H1 (cell line): ENCODE data around the gene TEN1. TPM values are rescaled to one million over a fixed set of nuclear protein-coding genes. Genes with fewer than 3 reads are reported as not detected.

Experiments used
- CTCF ChIA-PET: fragments of 300-600 bp; sonication (Branson Sonifier 250); formaldehyde crosslinking; loops from one replicate; lab custom pipeline; 2021; ENCODE audit not compliant: partially characterized antibody; lab: Charles Lee
- POLR2A ChIA-PET: fragments of 300-600 bp; sonication (Branson Sonifier 250); formaldehyde crosslinking; loops from one replicate; lab custom pipeline; 2021; ENCODE audit warnings: inconsistent platforms; ENCODE audit not compliant: partially characterized antibody; lab: Charles Lee
- DNase-seq, 2 experiments: peaks; one replicate each; pipeline versions ENCODE4 v3.0.0 to v3.0.0-alpha.2; 2010 to 2022; ENCODE audit warnings: low spot score in 2 of 2, low read depth in 1 of 2, mixed read lengths in 1 of 2
- FAIRE-seq: peaks from 2 replicates; lab custom pipeline; 2011; peaks lifted over from hg19 to GRCh38; lab: Jason Lieb, UNC
- H2AFZ ChIP-seq: 2 replicates; pipeline ENCODE4 v1.8.1; 2012; ENCODE audit warnings: low read length, inconsistent platforms
- H2AK5ac ChIP-seq: 2 replicates; pipeline ENCODE4 v1.6.1; 2013; ENCODE audit warnings: low read depth, low read length
- H2BK120ac ChIP-seq: replicated peaks from 2 replicates; pipeline ENCODE3; 2013; ENCODE audit warnings: low read depth, low read length, inconsistent platforms
- H2BK12ac ChIP-seq: 2 replicates; pipeline ENCODE4 v1.6.1; 2013; ENCODE audit warnings: low read depth, low read length
- H2BK15ac ChIP-seq: 2 replicates; pipeline ENCODE4 v1.6.1; 2013; ENCODE audit warnings: low read length
- H2BK20ac ChIP-seq: 2 replicates; pipeline ENCODE4 v1.6.1; 2013; ENCODE audit warnings: low read length
- H2BK5ac ChIP-seq: 2 replicates; pipeline ENCODE4 v1.6.1; 2013; ENCODE audit warnings: low read depth, low read length
- H3K14ac ChIP-seq: 2 replicates; pipeline ENCODE4 v1.6.1; 2013; ENCODE audit warnings: inconsistent platforms; ENCODE audit not compliant: insufficient read length
- H3K18ac ChIP-seq: 2 replicates; pipeline ENCODE4 v1.6.1; 2013; ENCODE audit warnings: low read length; ENCODE audit errors: extremely low read depth
- H3K23ac ChIP-seq: 2 replicates; pipeline ENCODE4 v1.6.1; 2013; ENCODE audit warnings: inconsistent platforms; ENCODE audit not compliant: insufficient read length
- H3K23me2 ChIP-seq: 2 replicates; pipeline ENCODE4 v1.6.1; 2013; ENCODE audit warnings: low read depth, low read length
- H3K27ac ChIP-seq: 2 replicates; pipeline ENCODE4 v1.6.1; 2011; ENCODE audit warnings: low read depth, low read length, inconsistent platforms
- H3K27me3 ChIP-seq, 4 experiments: replicated peaks in 1 of 4; 1 replicate in 1 of 4; 2 replicates in 3 of 4; pipeline versions ENCODE4 v1.6.1 to v1.8.1; 2011 to 2013; ENCODE audit warnings: low read length in 3 of 4, mild to moderate bottlenecking in 3 of 4, inconsistent platforms in 2 of 4, mixed read lengths in 2 of 4, moderate library complexity in 1 of 4; ENCODE audit not compliant: control insufficient read depth in 3 of 4, insufficient read depth in 3 of 4; ENCODE audit errors: extremely low read depth in 1 of 4
- H3K36me3 ChIP-seq, 4 experiments: 2 replicates each; pipeline versions ENCODE4 v1.6.1 to v1.8.1; 2011 to 2013; ENCODE audit warnings: mild to moderate bottlenecking in 4 of 4, low read length in 3 of 4, moderate library complexity in 2 of 4, control low read depth in 1 of 4, inconsistent platforms in 1 of 4; ENCODE audit not compliant: insufficient read depth in 4 of 4, control insufficient read depth in 2 of 4
- H3K4ac ChIP-seq: replicated peaks from 2 replicates; pipeline ENCODE3; 2013; ENCODE audit warnings: low read length, low read depth, mixed read lengths, inconsistent platforms; ENCODE audit not compliant: insufficient read length
- H3K4me1 ChIP-seq, 4 experiments: replicated peaks in 1 of 4; 1 replicate in 1 of 4; 2 replicates in 3 of 4; pipeline versions ENCODE4 v1.6.1 to v1.8.1; 2011 to 2013; ENCODE audit warnings: low read length in 3 of 4, inconsistent platforms in 2 of 4, mixed read lengths in 1 of 4; ENCODE audit not compliant: insufficient read depth in 4 of 4, control insufficient read depth in 3 of 4
- H3K4me2 ChIP-seq, 2 experiments: 2 replicates each; pipeline versions ENCODE4 v1.6.1 to v1.8.1; 2011 to 2013; ENCODE audit warnings: low read depth in 2 of 2, low read length in 2 of 2, control low read depth in 1 of 2, inconsistent platforms in 1 of 2, mild to moderate bottlenecking in 1 of 2; ENCODE audit not compliant: insufficient read depth in 1 of 2
- H3K4me3 ChIP-seq, 4 experiments: fragments of 200-600, 300-600 bp in 1 of 4; sonication (generic), shearing (Covaris generic), sonication (Bioruptor Twin) in 1 of 4; 2 replicates each; pipeline versions ENCODE4 v1.5.1 to v1.8.1; 2011 to 2016; ENCODE audit warnings: low read length in 4 of 4, low read depth in 3 of 4, control low read depth in 2 of 4, inconsistent platforms in 2 of 4, mild to moderate bottlenecking in 2 of 4, mixed read lengths in 1 of 4, moderate library complexity in 1 of 4; ENCODE audit not compliant: insufficient read depth in 2 of 4; ENCODE audit errors: extremely low read depth in 1 of 4
- H3K56ac ChIP-seq: replicated peaks from 2 replicates; pipeline ENCODE3; 2013; ENCODE audit warnings: low read depth, mild to moderate bottlenecking, mixed read lengths, low read length, inconsistent platforms; ENCODE audit not compliant: insufficient read length
- H3K79me1 ChIP-seq: 2 replicates; pipeline ENCODE4 v1.6.1; 2013; ENCODE audit warnings: low read depth, low read length, control low read depth
- H3K79me2 ChIP-seq, 2 experiments: 2 replicates each; pipeline versions ENCODE4 v1.6.1 to v1.8.1; 2012 to 2013; ENCODE audit warnings: low read length in 2 of 2, mild to moderate bottlenecking in 2 of 2, inconsistent platforms in 1 of 2; ENCODE audit not compliant: insufficient read depth in 2 of 2, control insufficient read depth in 1 of 2
- H3K9ac ChIP-seq, 4 experiments: replicated peaks in 1 of 4; 1 replicate in 1 of 4; 2 replicates in 3 of 4; pipeline versions ENCODE4 v1.6.1 to v1.8.1; 2011 to 2013; ENCODE audit warnings: low read depth in 3 of 4, low read length in 3 of 4, control low read depth in 2 of 4, mild to moderate bottlenecking in 2 of 4, moderate library complexity in 2 of 4, inconsistent platforms in 1 of 4; ENCODE audit errors: extremely low read depth in 1 of 4
- H3K9me3 ChIP-seq, 2 experiments: 2 replicates each; pipeline versions ENCODE4 v1.6.1 to v1.8.1; 2012 to 2013; ENCODE audit warnings: mild to moderate bottlenecking in 2 of 2, moderate library complexity in 2 of 2, control low read depth in 1 of 2, inconsistent platforms in 1 of 2, low read depth in 1 of 2, low read length in 1 of 2, mixed read lengths in 1 of 2; ENCODE audit not compliant: insufficient read depth in 2 of 2
- H4K20me1 ChIP-seq, 2 experiments: replicated peaks in 1 of 2; 2 replicates each; pipeline versions ENCODE3 to v1.8.1; 2011 to 2013; ENCODE audit warnings: inconsistent platforms in 2 of 2, low read length in 2 of 2, mild to moderate bottlenecking in 1 of 2; ENCODE audit not compliant: insufficient read depth in 2 of 2, control insufficient read depth in 1 of 2
- H4K5ac ChIP-seq: 2 replicates; pipeline ENCODE4 v1.6.1; 2013; ENCODE audit warnings: low read length, low read depth, mixed read lengths, inconsistent platforms; ENCODE audit not compliant: insufficient read length
- H4K8ac ChIP-seq: 2 replicates; pipeline ENCODE4 v1.8.0; 2013; ENCODE audit warnings: mild to moderate bottlenecking, moderate library complexity, low read length, inconsistent platforms; ENCODE audit not compliant: insufficient read depth; ENCODE audit errors: extremely low read depth
- H4K91ac ChIP-seq: replicated peaks from 2 replicates; pipeline ENCODE3; 2013; ENCODE audit warnings: low read length, mixed read lengths, inconsistent platforms; ENCODE audit not compliant: insufficient read length
- JUND ChIP-seq: IDR thresholded peaks from 2 replicates; pipeline ENCODE4 v1.6.1; 2011; ENCODE audit warnings: mild to moderate bottlenecking, improper control_type of control experiment, low read length
- RFX5 ChIP-seq: IDR thresholded peaks from 2 replicates; pipeline ENCODE4 v1.6.1; 2011; ENCODE audit warnings: low read depth, low read length, improper control_type of control experiment, borderline replicate concordance
- WGBS, 2 experiments: shearing (Covaris generic) in 1 of 2; methylation state at CpG; one replicate each; pipeline versions ENCODE4 v1.1.6 to v1.1.7; 2013 to 2015; ENCODE audit warnings: low lambda C conversion rate in 2 of 2, mixed read lengths in 2 of 2, inconsistent platforms in 1 of 2, low coverage in 1 of 2, missing lambda C conversion rate in 1 of 2; ENCODE audit not compliant: insufficient replicate concordance in 2 of 2, insufficient coverage in 1 of 2, insufficient read length in 1 of 2; ENCODE audit errors: extremely low coverage in 1 of 2, missing lambda C conversion rate in 1 of 2; 5-methylcytosine and 5-hydroxymethylcytosine counted together
- polyA plus RNA-seq, 7 experiments: library from polyadenylated mRNA; depleted of rRNA in 3 of 7; stranded (reverse) in 5 of 7; unstranded in 2 of 7; fragments of >200 nt in 5 of 7; fragments of 200-250 nt in 2 of 7; gene quantifications; 1 replicate in 5 of 7; 2 replicates in 1 of 7; 4 replicates in 1 of 7; pipeline versions ENCODE4 v1.2.1 to v1.2.3, GENCODE V29; 2011 to 2013; ENCODE audit warnings: missing spikeins in 2 of 7, mixed read lengths in 2 of 7
- total RNA-seq: library from RNA; stranded (reverse); fragmentation: NEBNext Ultra II Directional; extraction: Animal tissue kit (Norgen Biotek cat#: 25700); gene quantifications from 2 replicates; pipeline ENCODE4 v1.2.1, GENCODE V29; 2021

Gene TEN1
- total and polyA plus RNA-seq, 2 of the 8 experiments (the other 6 are each of a cell fraction or from before 2014, with no cell fraction given), result 15.9 to 18.7 TPM

- no peaks in the 10 kb centered on the region for H3K79me2 ChIP-seq
- CTCF ChIA-PET, result interaction anchor here (0.8 to 2.5 kb wide), 6 partner anchors 11 to 113 kb away, joined by 3 to 18 read pairs (median 5); no protein-coding TSS in a partner anchor
- peaks cover 0 to 5% of the 10 kb centered on the region in 2 experiments for H4K20me1 ChIP-seq
- no peaks in the 10 kb centered on the region for H3K79me1 ChIP-seq
- H3K4ac ChIP-seq, result no peak overlapping the region
- no peak overlapping the region for H4K5ac ChIP-seq
- H2BK15ac ChIP-seq, result no peak overlapping the region
- H3K18ac ChIP-seq, result no peak overlapping the region
- no peaks in the 10 kb centered on the region for H3K9me3 ChIP-seq
- H4K8ac ChIP-seq, result no peak overlapping the region
- no peak overlapping the region for H2AK5ac ChIP-seq
- no peak overlapping the region for H3K27ac ChIP-seq
- no peak overlapping the region for H3K23ac ChIP-seq
- no peak overlapping the region for H3K4me3 ChIP-seq
- 0 out of 2 replicates have a peak overlapping the region, but pooled peaks have one; percentile 10 for H2BK5ac ChIP-seq
- H3K14ac ChIP-seq, result no peak overlapping the region
- no peak overlapping the region for H3K9ac ChIP-seq
- H3K36me3 ChIP-seq, result peaks cover 29 to 63% (median 52%) of the 10 kb centered on the region in 4 experiments
- H3K27me3 ChIP-seq, result no peaks in the 10 kb centered on the region
- 0 out of 4 replicates have a peak overlapping the region, but pooled peaks of 1 of the 2 experiments have one; percentile 12 for H3K4me2 ChIP-seq
- no peak overlapping the region for H2BK20ac ChIP-seq
- WGBS, 2 experiments, result 85% methylated on average over 6 of the region's 6 CpGs; no CpG with 5 or more reads in 1 of the 2 experiments
- H2AFZ ChIP-seq, result no peak overlapping the region
- peaks cover 0 to 20% (median 8%) of the 10 kb centered on the region in 4 experiments; a peak in 6 of 7 replicates for H3K4me1 ChIP-seq
- DNase-seq, result no peak
- FAIRE-seq, result no peak
- POLR2A ChIA-PET, result interaction anchor here (0.7 to 1.0 kb wide), 2 partner anchors 30 to 50 kb away, joined by 3 to 6 read pairs; no protein-coding TSS in a partner anchor
- H3K23me2 ChIP-seq, result no peaks in the 10 kb centered on the region
- no peak overlapping the region for H2BK12ac ChIP-seq
- H3K56ac ChIP-seq, result no peak overlapping the region
- no peak overlapping the region for H4K91ac ChIP-seq
- H2BK120ac ChIP-seq, result no peak overlapping the region
- TF ChIP-seq JUND (no peak), RFX5 (no peak)
Observed at GRCh38 chr17:76040376-76040775, 61.3 kb downstream of the TEN1 start.
